ENCODE measurements around the gene CCM2. TPM values are rescaled to one million over a fixed set of nuclear protein-coding genes. Genes with fewer than 3 reads are reported as not detected.

The CCM2 gene
- total RNA-seq, 2 experiments from 2014 or later: 48.8 to 52.8 TPM

DNA sequence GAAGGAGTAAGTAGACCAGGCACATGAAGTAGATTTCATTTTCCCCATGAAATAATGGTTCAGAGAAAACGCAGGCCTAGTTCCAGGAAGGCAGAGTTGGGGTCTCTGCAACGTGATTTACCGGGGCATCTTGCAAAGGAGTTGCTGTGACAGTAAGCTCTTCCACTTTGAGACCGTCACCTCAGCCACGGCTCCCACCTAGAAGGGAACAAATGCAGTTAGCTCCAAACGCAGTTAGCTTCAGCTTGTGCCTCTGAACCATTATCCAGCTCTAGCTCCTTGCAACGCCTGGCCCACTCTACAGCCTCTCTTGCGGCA lies 14.1 kb upstream of the CCM2 start:
- peak overlapping the region; percentile 95 for H3K4me3 Mint-ChIP-seq
- peaks cover 51% of the 10 kb centered on the region for H3K36me3 Mint-ChIP-seq (ENCODE audit: low read depth)
- H3K4me1 Mint-ChIP-seq (ENCODE audit: low read depth): peaks cover 56% of the 10 kb centered on the region
- ChIA-PET CTCF (interaction anchor here (0.6 to 1.7 kb wide), 4 partner anchors 12 to 352 kb away, joined by 3 to 6 read pairs (median 4); no protein-coding TSS in a partner anchor), POLR2A (interaction anchor here (0.6 to 16.1 kb wide), 11 partner anchors 8 to 138 kb away, joined by 3 to 321 read pairs (median 6); partner anchors contain the start of genes CCM2, H2AZ2, PURB and TBRG4)
- TF ChIP-seq, protein P1, sequence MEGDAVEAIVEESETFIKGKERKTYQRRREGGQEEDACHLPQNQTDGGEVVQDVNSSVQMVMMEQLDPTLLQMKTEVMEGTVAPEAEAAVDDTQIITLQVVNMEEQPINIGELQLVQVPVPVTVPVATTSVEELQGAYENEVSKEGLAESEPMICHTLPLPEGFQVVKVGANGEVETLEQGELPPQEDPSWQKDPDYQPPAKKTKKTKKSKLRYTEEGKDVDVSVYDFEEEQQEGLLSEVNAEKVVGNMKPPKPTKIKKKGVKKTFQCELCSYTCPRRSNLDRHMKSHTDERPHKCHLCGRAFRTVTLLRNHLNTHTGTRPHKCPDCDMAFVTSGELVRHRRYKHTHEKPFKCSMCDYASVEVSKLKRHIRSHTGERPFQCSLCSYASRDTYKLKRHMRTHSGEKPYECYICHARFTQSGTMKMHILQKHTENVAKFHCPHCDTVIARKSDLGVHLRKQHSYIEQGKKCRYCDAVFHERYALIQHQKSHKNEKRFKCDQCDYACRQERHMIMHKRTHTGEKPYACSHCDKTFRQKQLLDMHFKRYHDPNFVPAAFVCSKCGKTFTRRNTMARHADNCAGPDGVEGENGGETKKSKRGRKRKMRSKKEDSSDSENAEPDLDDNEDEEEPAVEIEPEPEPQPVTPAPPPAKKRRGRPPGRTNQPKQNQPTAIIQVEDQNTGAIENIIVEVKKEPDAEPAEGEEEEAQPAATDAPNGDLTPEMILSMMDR (IDR thresholded peaks at IDR 0.05): no peak
- H3K9me3 Mint-ChIP-seq: no peaks in the 10 kb centered on the region
- DNase-seq (no peak), ATAC-seq (ENCODE audit: poor library complexity) (peak; percentile 20)
- Histone ChIP-seq H3K27me3 (ENCODE audit: control insufficient read depth in 1 of 2, insufficient read depth in 2 of 2, low read length in 2 of 2) (no peaks in the 10 kb centered on the region), H3K27ac (ENCODE audit: low read depth in 1 of 2, low read length in 2 of 2) (peak overlapping the region; percentile 94 to 95), H3K9me3 (ENCODE audit: control insufficient read depth in 1 of 2, insufficient read depth in 1 of 2, low read length in 2 of 2) (no peaks in the 10 kb centered on the region), H3K36me3 (ENCODE audit: insufficient read depth, low read length) (peaks cover 36% of the 10 kb centered on the region), H3K4me3 (ENCODE audit: low read length) (peak overlapping the region; percentile 74), H3K4me1 (ENCODE audit: insufficient read depth, low read length) (peaks cover 58% of the 10 kb centered on the region)
- H3K27ac Mint-ChIP-seq: peak overlapping the region; percentile 95
- intact Hi-C loops (cut with DNase I, micrococcal nuclease): loop anchor here (1.0 to 10.0 kb wide), 6 partner anchors 15 to 401 kb away; partner anchors contain the start of genes PPIA (in 1 of the 2), TBRG4 (in 1 of the 2), TMED4 (in 1 of the 2) and ZMIZ2 (in 1 of the 2)
- no peaks in the 10 kb centered on the region for H3K27me3 Mint-ChIP-seq

DNA sequence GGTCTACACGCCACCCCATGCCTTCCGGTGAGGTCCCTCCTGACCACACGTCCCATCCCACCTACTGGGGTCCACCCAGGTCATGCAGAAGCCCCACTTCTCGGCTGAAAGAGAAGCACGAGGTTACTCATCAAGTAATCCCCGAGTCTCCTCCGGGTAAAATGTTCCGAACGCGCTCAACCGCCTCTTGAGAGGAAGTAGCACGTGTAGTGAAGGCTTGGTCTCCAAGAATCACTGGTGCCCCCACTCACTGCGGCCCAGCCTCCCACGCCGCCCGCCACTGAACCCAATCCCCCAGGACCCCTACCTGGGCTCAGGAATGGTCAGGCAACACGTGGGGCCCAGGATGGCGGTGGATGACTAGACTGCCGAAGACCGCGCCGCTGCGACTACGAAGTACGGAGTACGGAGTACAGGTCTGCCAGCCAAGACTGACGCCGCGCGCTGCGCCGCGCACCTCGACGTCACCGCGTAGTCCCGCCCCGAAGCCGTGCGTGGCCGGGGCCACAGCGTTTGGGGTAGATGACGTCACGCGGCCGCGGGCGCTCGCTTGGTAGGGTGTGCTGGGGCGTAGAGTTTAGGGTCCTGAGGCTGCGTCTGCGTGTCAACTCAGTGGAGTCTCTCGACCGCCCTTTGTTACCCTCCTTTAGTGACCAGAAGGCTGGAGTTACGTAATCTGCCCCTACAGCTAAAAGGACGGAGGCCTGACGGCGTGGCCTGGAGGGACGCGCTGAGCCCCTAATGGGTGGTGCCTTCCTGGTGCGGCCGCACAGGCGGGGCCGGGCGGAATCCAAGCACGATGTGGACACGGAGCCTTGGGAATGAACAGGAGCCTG lies 13.6 kb upstream of the CCM2 start:
- H3K27ac Mint-ChIP-seq: peak overlapping the region; percentile 95

DNA sequence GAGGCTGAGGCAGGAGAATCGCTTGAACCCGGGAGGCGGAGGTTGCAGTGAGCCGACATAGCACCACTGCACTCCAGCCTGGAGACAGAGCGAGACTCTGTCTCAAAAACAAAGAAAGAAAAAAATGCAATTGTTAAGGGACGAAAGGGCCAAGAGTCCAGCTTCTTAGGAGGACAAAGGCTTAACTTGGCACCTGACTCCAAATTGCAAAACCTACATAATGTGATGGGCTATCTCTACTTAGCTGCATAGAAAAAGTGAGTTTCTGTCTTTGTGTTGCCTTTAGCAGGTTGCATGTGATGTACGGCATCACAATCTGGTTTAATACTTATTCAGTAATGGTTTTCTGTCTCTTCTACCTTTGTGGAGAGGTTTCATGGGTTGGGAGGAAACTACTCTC lies 12.5 kb upstream of the CCM2 start:
- Mint-ChIP-seq H3K27ac (peak overlapping the region; percentile 95), H3K27me3 (no peaks in the 10 kb centered on the region), H3K9me3 (no peaks in the 10 kb centered on the region), H3K4me1 (ENCODE audit: low read depth) (peaks cover 45% of the 10 kb centered on the region), H3K4me3 (peak overlapping the region; percentile 95), H3K36me3 (ENCODE audit: low read depth) (peaks cover 44% of the 10 kb centered on the region)
- intact Hi-C loops (cut with DNase I, micrococcal nuclease): loop anchor here in 1 of 2 experiments (5.0 to 10.0 kb wide), 5 partner anchors 40 to 403 kb away; partner anchors contain the start of genes PPIA, TBRG4, TMED4 and ZMIZ2
- H3K9me3 ChIP-seq (ENCODE audit: control insufficient read depth in 1 of 2, insufficient read depth in 1 of 2, low read length in 2 of 2): no peaks in the 10 kb centered on the region
- ChIA-PET POLR2A (interaction anchor here (1.7 to 16.1 kb wide), 4 partner anchors 9 to 124 kb away, joined by 5 to 321 read pairs (median 22); partner anchors contain the start of genes CCM2 and TBRG4), CTCF (no interaction called here)
- peaks cover 34% of the 10 kb centered on the region for H3K36me3 ChIP-seq (ENCODE audit: insufficient read depth, low read length)
- peaks cover 46% of the 10 kb centered on the region for H3K4me1 ChIP-seq (ENCODE audit: insufficient read depth, low read length)
- no peak overlapping the region for H3K4me3 ChIP-seq (ENCODE audit: low read length)
- H3K27me3 ChIP-seq (ENCODE audit: control insufficient read depth in 1 of 2, insufficient read depth in 2 of 2, low read length in 2 of 2): no peaks in the 10 kb centered on the region
- no peak for DNase-seq
- ATAC-seq (ENCODE audit: poor library complexity): no peak
- H3K27ac ChIP-seq (ENCODE audit: low read depth in 1 of 2, low read length in 2 of 2): peak overlapping the region in 1 of 2 donors; percentile 95
- TF ChIP-seq, protein P1 (IDR thresholded peaks at IDR 0.05): no peak

More for the DNA sequence above, 13.6 kb upstream of the CCM2 start:
- Histone ChIP-seq H3K9me3 (ENCODE audit: control insufficient read depth in 1 of 2, insufficient read depth in 1 of 2, low read length in 2 of 2) (no peaks in the 10 kb centered on the region), H3K36me3 (ENCODE audit: insufficient read depth, low read length) (peaks cover 36% of the 10 kb centered on the region), H3K4me3 (ENCODE audit: low read length) (peak overlapping the region; percentile 74), H3K4me1 (ENCODE audit: insufficient read depth, low read length) (peaks cover 52% of the 10 kb centered on the region), H3K27ac (ENCODE audit: low read depth in 1 of 2, low read length in 2 of 2) (peak overlapping the region; percentile 94 to 95), H3K27me3 (ENCODE audit: control insufficient read depth in 1 of 2, insufficient read depth in 2 of 2, low read length in 2 of 2) (no peaks in the 10 kb centered on the region)
- TF ChIP-seq, protein P1 (IDR thresholded peaks at IDR 0.05): no peak
- H3K4me1 Mint-ChIP-seq (ENCODE audit: low read depth): peaks cover 50% of the 10 kb centered on the region
- CTCF ChIA-PET: interaction anchor here (0.6 to 1.7 kb wide), 4 partner anchors 12 to 353 kb away, joined by 3 to 6 read pairs (median 4); no protein-coding TSS in a partner anchor
- peak overlapping the region; percentile 95 for H3K4me3 Mint-ChIP-seq
- H3K36me3 Mint-ChIP-seq (ENCODE audit: low read depth): peaks cover 51% of the 10 kb centered on the region
- peak; percentile 86 to 99 (median 94) for DNase-seq
- POLR2A ChIA-PET: interaction anchor here (0.6 to 16.1 kb wide), 13 partner anchors 9 to 138 kb away, joined by 3 to 321 read pairs (median 5); partner anchors contain the start of genes CCM2, H2AZ2, PURB and TBRG4
- H3K9me3 Mint-ChIP-seq: no peaks in the 10 kb centered on the region
- intact Hi-C loops (cut with DNase I, micrococcal nuclease): loop anchor here (1.0 to 10.0 kb wide), 6 partner anchors 15 to 402 kb away; partner anchors contain the start of genes PPIA (in 1 of the 2), TBRG4 (in 1 of the 2), TMED4 (in 1 of the 2) and ZMIZ2 (in 1 of the 2)
- peak; percentile 93 for ATAC-seq (ENCODE audit: poor library complexity)
- no peaks in the 10 kb centered on the region for H3K27me3 Mint-ChIP-seq
